Natural killer cell treated with Interleukin-12 subunit alpha and Interleukin-12 subunit beta and Interleukin-15 and Interleukin-18, amount 100 ng/mL, for 72 hours (primary cell): ENCODE data around the gene AHSG. TPM values are rescaled to one million over a fixed set of nuclear protein-coding genes. Genes with fewer than 3 reads are reported as not detected.
"Not testable (repeated sequence)": the region's sequence is repeated elsewhere in the genome, so short reads cannot be mapped to it uniquely, and the experiment has no call there.

Experiments
- ATAC-seq, 2 donors: fragments of 150-1000 bp; cut with Tn5 transposase in 1 of 2; sonication (Bioruptor Pico), chemical (Tn5 transposase) in 1 of 2; 2 replicates each; pipeline ENCODE4 v1.10.0; 2021
- DNase-seq: peaks from one replicate; pipeline ENCODE4 v3.0.0; 2022; ENCODE audit warnings: low spot score
- H3K27ac Mint-ChIP-seq, 2 donors: 1 replicate in 1 of 2; 2 replicates in 1 of 2; pipeline ENCODE4 v1.8.0; 2022; ENCODE audit warnings: mixed read lengths in 2 of 2, mild to moderate bottlenecking in 1 of 2, moderate library complexity in 1 of 2
- H3K27me3 Mint-ChIP-seq, 2 donors: 1 replicate in 1 of 2; 2 replicates in 1 of 2; pipeline ENCODE4 v1.8.0; 2022; ENCODE audit warnings: mixed read lengths in 2 of 2
- H3K36me3 Mint-ChIP-seq: one replicate; pipeline ENCODE4 v1.8.0; 2022; ENCODE audit warnings: mixed read lengths
- H3K4me1 Mint-ChIP-seq, 2 donors: 1 replicate in 1 of 2; 2 replicates in 1 of 2; pipeline ENCODE4 v1.8.0; 2022; ENCODE audit warnings: low read depth in 2 of 2, mixed read lengths in 2 of 2, mild to moderate bottlenecking in 1 of 2
- H3K4me3 Mint-ChIP-seq: one replicate; pipeline ENCODE4 v1.8.0; 2022; ENCODE audit warnings: mixed read lengths
- H3K9me3 Mint-ChIP-seq: 2 replicates; pipeline ENCODE4 v1.8.0; 2022; ENCODE audit warnings: mixed read lengths
- total RNA-seq, 2 donors: library from RNA; stranded (reverse); gene quantifications; one replicate each; pipeline ENCODE4 v1.2.3, GENCODE V29; 2022

The AHSG gene
- total RNA-seq, 2 donors from 2014 or later = not detected

GRCh38 chr3:186630950-186631641 lies 18.2 kb downstream of the AHSG start:
- no peak for ATAC-seq
- Mint-ChIP-seq H3K9me3 (no peaks in the 10 kb centered on the region), H3K4me1 (no peaks in the 10 kb centered on the region), H3K27ac (no peak overlapping the region), H3K27me3 (peaks cover 12 to 22% of the 10 kb centered on the region in 2 donors), H3K4me3 (no peak overlapping the region), H3K36me3 (no peaks in the 10 kb centered on the region)
- no peak for DNase-seq

DNA sequence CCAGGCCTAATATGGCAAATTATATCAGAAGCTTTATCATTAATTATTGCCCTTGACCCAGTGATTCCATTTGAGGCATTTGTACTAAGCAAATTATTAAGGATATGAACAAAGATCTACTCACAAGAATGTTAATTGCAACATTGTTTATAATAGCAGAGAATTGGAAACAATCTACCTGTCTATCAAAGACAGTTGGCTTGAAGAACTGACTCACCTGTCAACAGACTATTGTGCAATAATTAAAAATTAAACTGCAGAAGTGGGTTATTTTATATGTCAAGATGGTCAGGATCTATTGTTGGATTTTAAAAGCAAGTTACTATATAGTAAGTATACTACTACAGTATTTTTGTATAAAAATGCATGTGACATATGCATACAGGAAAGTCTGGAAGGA lies 20.6 kb downstream of the AHSG start:
- no peaks in the 10 kb centered on the region for H3K4me1 Mint-ChIP-seq
- H3K27me3 Mint-ChIP-seq = peaks cover 12 to 26% of the 10 kb centered on the region in 2 donors
- no peak overlapping the region for H3K4me3 Mint-ChIP-seq
- no peak overlapping the region for H3K27ac Mint-ChIP-seq
- ATAC-seq (no peak), DNase-seq (no peak)
- no peaks in the 10 kb centered on the region for H3K36me3 Mint-ChIP-seq
- no peaks in the 10 kb centered on the region for H3K9me3 Mint-ChIP-seq

DNA sequence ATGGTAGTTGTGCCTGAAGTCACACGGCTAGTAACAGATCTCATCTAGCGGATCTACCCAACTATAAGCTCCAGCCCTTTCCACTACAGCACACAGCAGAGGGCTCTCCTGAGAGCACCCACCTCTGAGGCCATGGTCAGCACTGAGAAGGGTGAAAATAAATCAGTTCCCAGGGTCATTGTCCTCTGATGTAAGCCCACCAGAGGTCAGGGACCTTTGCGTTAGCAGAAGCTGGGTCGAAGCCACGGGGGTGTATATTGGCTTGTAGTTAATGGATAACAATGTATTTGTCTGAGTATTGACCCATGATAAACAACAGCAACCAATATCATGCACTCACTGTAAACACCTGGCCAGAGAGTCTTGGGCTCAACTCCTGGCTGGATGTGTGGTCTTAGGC lies 21.3 kb downstream of the AHSG start:
- not testable (repeated sequence) for H3K27ac Mint-ChIP-seq, DNase-seq, H3K4me1 Mint-ChIP-seq, ATAC-seq, H3K36me3 Mint-ChIP-seq, H3K9me3 Mint-ChIP-seq, H3K4me3 Mint-ChIP-seq
- peaks cover 12 to 33% of the 10 kb centered on the region in 2 donors for H3K27me3 Mint-ChIP-seq

DNA sequence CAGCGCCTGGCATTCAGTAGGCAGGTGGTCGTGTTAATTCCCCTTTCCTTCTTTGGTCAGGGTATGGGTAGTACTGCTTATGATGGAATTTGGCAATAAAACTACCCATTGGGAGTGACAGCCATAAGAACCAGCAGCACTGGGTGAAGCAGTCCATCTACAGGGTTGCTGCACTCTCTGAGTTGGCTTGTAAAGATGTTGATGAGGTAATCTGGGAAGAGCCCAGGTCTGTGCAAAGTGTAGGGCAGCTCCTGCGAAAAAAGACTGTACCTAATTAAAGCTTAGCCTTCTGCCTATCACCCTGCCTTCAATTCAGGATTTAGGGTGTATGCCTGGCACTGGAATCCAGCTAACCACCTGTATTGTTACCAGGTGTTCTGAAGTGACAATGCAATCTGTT lies 22.7 kb downstream of the AHSG start:
- Mint-ChIP-seq H3K27me3 (peaks cover 10 to 32% of the 10 kb centered on the region in 2 donors), H3K27ac (no peak overlapping the region)

DNA sequence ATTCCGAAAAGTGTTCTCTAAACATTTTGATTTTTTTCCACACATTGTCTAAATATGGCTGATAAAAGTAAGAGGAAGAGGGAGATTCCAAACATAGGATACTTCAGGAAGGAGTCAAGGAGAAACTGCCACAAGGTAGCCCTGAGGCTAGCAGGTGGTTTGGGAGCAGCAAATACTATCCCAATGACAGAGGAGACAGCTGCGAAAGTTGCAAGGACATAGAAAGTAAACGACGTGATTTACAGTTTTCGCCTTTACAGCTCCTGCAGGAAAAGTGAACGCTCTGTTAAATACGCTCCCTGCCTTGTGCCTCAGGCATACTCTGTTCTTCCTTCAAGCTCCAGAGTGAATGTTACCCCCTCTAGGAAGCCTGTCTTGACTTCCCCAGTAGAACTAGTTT lies 23.7 kb downstream of the AHSG start:
- H3K36me3 Mint-ChIP-seq = no peaks in the 10 kb centered on the region

More for the DNA sequence above, 22.7 kb downstream of the AHSG start:
- DNase-seq (no peak), ATAC-seq (no peak)
- Mint-ChIP-seq H3K36me3 (no peaks in the 10 kb centered on the region), H3K9me3 (no peaks in the 10 kb centered on the region), H3K4me3 (no peak overlapping the region), H3K4me1 (no peaks in the 10 kb centered on the region)

DNA sequence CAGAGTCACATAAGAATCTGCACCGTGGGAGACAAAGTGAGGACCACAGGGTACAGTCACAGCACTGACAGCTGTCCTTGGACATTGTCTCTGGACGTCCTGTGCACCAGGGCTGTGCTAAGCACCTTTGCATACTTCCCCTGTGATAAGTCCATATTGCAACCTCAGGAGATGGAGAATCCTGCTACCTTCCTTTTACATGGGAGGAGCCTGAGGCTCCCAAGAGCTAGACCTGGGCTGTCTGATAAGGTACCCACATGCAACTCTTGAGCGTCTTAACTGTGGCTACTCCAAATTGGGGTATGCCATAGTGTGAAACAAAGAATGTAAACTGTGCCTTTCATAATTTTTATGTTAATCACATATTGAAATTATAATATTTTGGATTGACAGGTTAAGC lies 24.8 kb downstream of the AHSG start:
- Mint-ChIP-seq H3K27ac (no peak overlapping the region), H3K4me1 (peaks cover 1 to 2% of the 10 kb centered on the region in 2 donors), H3K36me3 (no peaks in the 10 kb centered on the region), H3K4me3 (no peak overlapping the region), H3K9me3 (no peaks in the 10 kb centered on the region), H3K27me3 (peaks cover 21 to 35% of the 10 kb centered on the region in 2 donors)
- DNase-seq = no peak
- ATAC-seq = no peak

More for the DNA sequence above, 23.7 kb downstream of the AHSG start:
- DNase-seq (no peak), ATAC-seq (no peak)
- H3K4me3 Mint-ChIP-seq = no peak overlapping the region
- no peaks in the 10 kb centered on the region for H3K9me3 Mint-ChIP-seq
- peaks cover 11 to 34% of the 10 kb centered on the region in 2 donors for H3K27me3 Mint-ChIP-seq
- no peaks in the 10 kb centered on the region for H3K4me1 Mint-ChIP-seq
- no peak overlapping the region for H3K27ac Mint-ChIP-seq

DNA sequence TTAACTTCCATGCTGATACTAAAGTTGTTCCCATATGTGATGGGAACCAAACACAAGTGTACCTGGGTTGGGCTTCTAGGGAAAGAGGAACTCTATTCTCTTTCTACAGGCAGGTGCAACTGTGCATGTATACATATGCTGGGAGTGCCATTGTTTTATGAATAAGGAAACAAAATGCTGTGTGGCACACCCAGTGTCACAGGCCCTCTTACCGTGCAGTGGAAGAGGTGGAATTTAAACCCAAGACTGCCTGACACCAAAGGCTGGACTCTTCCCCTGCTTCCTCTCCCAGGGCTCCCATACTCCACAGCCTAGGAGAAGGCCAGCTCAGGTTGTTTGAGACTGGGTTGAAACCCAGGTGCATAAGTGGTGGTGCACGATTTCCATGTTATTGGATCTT lies 25.4 kb downstream of the AHSG start:
- Mint-ChIP-seq H3K36me3 (no peaks in the 10 kb centered on the region), H3K27me3 (peaks cover 27 to 40% of the 10 kb centered on the region in 2 donors), H3K4me3 (no peak overlapping the region), H3K9me3 (no peaks in the 10 kb centered on the region), H3K27ac (no peak overlapping the region), H3K4me1 (peaks cover 6 to 7% of the 10 kb centered on the region in 2 donors)
- no peak for DNase-seq
- ATAC-seq = no peak

- no peaks in the 10 kb centered on the region for H3K36me3 Mint-ChIP-seq
- no peak within 1 kb of the TSS for H3K4me3 Mint-ChIP-seq
- ATAC-seq = no peak
- H3K4me1 Mint-ChIP-seq = peaks cover 9 to 14% of the 10 kb centered on the region in 2 donors
- H3K9me3 Mint-ChIP-seq = no peaks in the 10 kb centered on the region
- no peak for DNase-seq
- H3K27me3 Mint-ChIP-seq = peaks cover 28 to 41% of the 10 kb centered on the region in 2 donors
- H3K27ac Mint-ChIP-seq = no peak within 1 kb of the TSS
Observed at GRCh38 chr3:186639778-186640472, 27.1 kb downstream of the AHSG start, which contains the start of gene FETUB. Gene FETUB, plus strand, starts transcription at chr3:186640399. Its CDS starts 62 bp downstream, at chr3:186640461.

- no peak for DNase-seq
- ATAC-seq = no peak
- Mint-ChIP-seq H3K27me3 (peaks cover 28 to 39% of the 10 kb centered on the region in 2 donors), H3K9me3 (no peaks in the 10 kb centered on the region), H3K36me3 (no peaks in the 10 kb centered on the region), H3K4me1 (peaks cover 9 to 14% of the 10 kb centered on the region in 2 donors), H3K4me3 (no peak overlapping the region), H3K27ac (no peak overlapping the region)
Observed at GRCh38 chr3:186640473-186640818, 27.6 kb downstream of the AHSG start.

DNA sequence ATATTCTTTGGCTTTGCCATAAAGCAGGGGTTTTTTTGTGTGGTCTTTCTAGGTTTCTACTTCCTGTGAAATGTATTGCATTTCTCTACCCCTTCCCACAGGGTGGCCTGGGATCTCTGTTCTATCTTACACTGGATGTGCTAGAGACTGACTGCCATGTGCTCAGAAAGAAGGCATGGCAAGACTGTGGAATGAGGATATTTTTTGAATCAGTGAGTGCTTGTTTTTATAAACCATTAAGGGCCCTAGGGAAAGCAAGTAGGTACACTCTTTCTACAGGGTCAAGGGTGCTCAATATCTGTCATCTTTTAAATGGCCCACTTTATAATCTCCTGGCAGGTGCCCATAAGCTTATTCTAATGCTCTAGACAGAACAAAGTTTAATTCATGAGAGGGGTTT lies 28.1 kb downstream of the AHSG start:
- ATAC-seq (no peak), DNase-seq (no peak)
- H3K4me1 Mint-ChIP-seq = peaks cover 9 to 14% of the 10 kb centered on the region in 2 donors
- H3K36me3 Mint-ChIP-seq = no peaks in the 10 kb centered on the region
- peaks cover 28 to 41% of the 10 kb centered on the region in 2 donors for H3K27me3 Mint-ChIP-seq
- H3K9me3 Mint-ChIP-seq = no peaks in the 10 kb centered on the region
- no peak overlapping the region for H3K4me3 Mint-ChIP-seq
- H3K27ac Mint-ChIP-seq = no peak overlapping the region

DNA sequence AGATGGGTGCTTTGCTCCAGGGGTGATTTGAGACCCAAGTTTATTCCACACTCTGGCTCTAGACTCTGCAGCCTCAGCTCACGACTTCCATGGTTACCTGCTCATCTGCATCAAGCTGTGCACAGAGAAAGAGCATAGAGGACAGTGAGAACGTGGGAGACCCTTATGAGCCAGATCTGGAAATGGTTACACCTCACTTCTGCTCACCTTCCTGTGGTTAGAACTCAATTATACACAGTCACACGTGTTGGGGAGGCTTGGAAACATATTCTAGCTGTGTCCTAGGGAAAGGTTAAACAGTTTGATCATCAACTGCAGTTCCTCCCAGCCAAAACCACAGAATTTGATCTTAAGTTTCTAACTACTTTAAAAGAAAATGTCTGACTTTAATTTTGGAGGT lies 29.2 kb downstream of the AHSG start:
- DNase-seq (no peak), ATAC-seq (no peak)
- peaks cover 33 to 40% of the 10 kb centered on the region in 2 donors for H3K27me3 Mint-ChIP-seq
- peaks cover 9 to 17% of the 10 kb centered on the region in 2 donors for H3K4me1 Mint-ChIP-seq
- H3K4me3 Mint-ChIP-seq = no peak overlapping the region
- no peak overlapping the region for H3K27ac Mint-ChIP-seq
- H3K9me3 Mint-ChIP-seq = no peaks in the 10 kb centered on the region
- H3K36me3 Mint-ChIP-seq = no peaks in the 10 kb centered on the region

- peak; percentile 76 to 78 for ATAC-seq
- H3K9me3 Mint-ChIP-seq = no peaks in the 10 kb centered on the region
- H3K27me3 Mint-ChIP-seq = peaks cover 33 to 37% of the 10 kb centered on the region in 2 donors
- DNase-seq = no peak
- H3K4me1 Mint-ChIP-seq = peaks cover 9 to 20% of the 10 kb centered on the region in 2 donors
- no peak overlapping the region for H3K27ac Mint-ChIP-seq
- no peak overlapping the region for H3K4me3 Mint-ChIP-seq
- H3K36me3 Mint-ChIP-seq = no peaks in the 10 kb centered on the region
Observed at GRCh38 chr3:186643493-186643892, 30.6 kb downstream of the AHSG start.

DNA sequence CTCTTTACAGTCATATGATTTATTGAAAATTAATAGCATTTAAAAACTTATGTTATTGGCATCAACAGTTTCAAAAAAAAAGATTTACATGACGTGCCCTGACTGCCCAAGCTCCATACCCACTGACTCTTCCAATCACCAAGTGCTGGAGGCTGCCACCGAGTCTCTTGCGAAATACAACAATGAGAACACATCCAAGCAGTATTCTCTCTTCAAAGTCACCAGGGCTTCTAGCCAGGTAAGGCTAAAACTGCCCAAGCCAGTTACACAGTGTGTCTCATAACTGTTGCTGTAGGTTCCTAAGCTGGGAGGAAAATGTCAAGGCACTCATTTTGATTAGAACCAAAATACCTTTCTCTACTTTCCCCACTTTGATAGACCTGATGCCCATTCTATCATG lies 31.8 kb downstream of the AHSG start:
- Mint-ChIP-seq H3K27me3 (peaks cover 30 to 33% of the 10 kb centered on the region in 2 donors), H3K27ac (peak overlapping the region in 1 of 2 donors; percentile 33), H3K9me3 (no peaks in the 10 kb centered on the region), H3K36me3 (no peaks in the 10 kb centered on the region), H3K4me3 (no peak overlapping the region), H3K4me1 (peaks cover 9 to 20% of the 10 kb centered on the region in 2 donors)
- ATAC-seq = no peak
- no peak for DNase-seq

- Mint-ChIP-seq H3K27me3 (peaks cover 23 to 25% of the 10 kb centered on the region in 2 donors), H3K4me3 (no peak overlapping the region), H3K36me3 (no peaks in the 10 kb centered on the region), H3K27ac (no peak overlapping the region), H3K9me3 (no peaks in the 10 kb centered on the region), H3K4me1 (peaks cover 9 to 20% of the 10 kb centered on the region in 2 donors)
- DNase-seq = no peak
- ATAC-seq = no peak
Observed at GRCh38 chr3:186646106-186646505, 33.2 kb downstream of the AHSG start.
